H1 (cell line): ENCODE measurements around the gene CHCHD6. TPM values are rescaled to one million over a fixed set of nuclear protein-coding genes. Genes with fewer than 3 reads are reported as not detected.

Experiments used
- CTCF ChIA-PET: fragments of 300-600 bp; sonication (Branson Sonifier 250); formaldehyde crosslinking; loops from one replicate; lab custom pipeline; 2021; ENCODE audit not compliant: partially characterized antibody; lab: Charles Lee
- POLR2A ChIA-PET: fragments of 300-600 bp; sonication (Branson Sonifier 250); formaldehyde crosslinking; loops from one replicate; lab custom pipeline; 2021; ENCODE audit warnings: inconsistent platforms; ENCODE audit not compliant: partially characterized antibody; lab: Charles Lee
- DNase-seq, 2 experiments: peaks; one replicate each; pipeline versions ENCODE4 v3.0.0 to v3.0.0-alpha.2; 2010 to 2022; ENCODE audit warnings: low spot score in 2 of 2, low read depth in 1 of 2, mixed read lengths in 1 of 2
- FAIRE-seq: peaks from 2 replicates; lab custom pipeline; 2011; peaks lifted over from hg19 to GRCh38; lab: Jason Lieb, UNC
- H2AFZ ChIP-seq: 2 replicates; pipeline ENCODE4 v1.8.1; 2012; ENCODE audit warnings: low read length, inconsistent platforms
- H2AK5ac ChIP-seq: 2 replicates; pipeline ENCODE4 v1.6.1; 2013; ENCODE audit warnings: low read depth, low read length
- H2BK120ac ChIP-seq: replicated peaks from 2 replicates; pipeline ENCODE3; 2013; ENCODE audit warnings: low read depth, low read length, inconsistent platforms
- H2BK12ac ChIP-seq: 2 replicates; pipeline ENCODE4 v1.6.1; 2013; ENCODE audit warnings: low read depth, low read length
- H2BK15ac ChIP-seq: 2 replicates; pipeline ENCODE4 v1.6.1; 2013; ENCODE audit warnings: low read length
- H2BK20ac ChIP-seq: 2 replicates; pipeline ENCODE4 v1.6.1; 2013; ENCODE audit warnings: low read length
- H2BK5ac ChIP-seq: 2 replicates; pipeline ENCODE4 v1.6.1; 2013; ENCODE audit warnings: low read depth, low read length
- H3K14ac ChIP-seq: 2 replicates; pipeline ENCODE4 v1.6.1; 2013; ENCODE audit warnings: inconsistent platforms; ENCODE audit not compliant: insufficient read length
- H3K18ac ChIP-seq: 2 replicates; pipeline ENCODE4 v1.6.1; 2013; ENCODE audit warnings: low read length; ENCODE audit errors: extremely low read depth
- H3K23ac ChIP-seq: 2 replicates; pipeline ENCODE4 v1.6.1; 2013; ENCODE audit warnings: inconsistent platforms; ENCODE audit not compliant: insufficient read length
- H3K23me2 ChIP-seq: 2 replicates; pipeline ENCODE4 v1.6.1; 2013; ENCODE audit warnings: low read depth, low read length
- H3K27ac ChIP-seq: 2 replicates; pipeline ENCODE4 v1.6.1; 2011; ENCODE audit warnings: low read depth, low read length, inconsistent platforms
- H3K27me3 ChIP-seq, 4 experiments: replicated peaks in 1 of 4; 1 replicate in 1 of 4; 2 replicates in 3 of 4; pipeline versions ENCODE4 v1.6.1 to v1.8.1; 2011 to 2013; ENCODE audit warnings: low read length in 3 of 4, mild to moderate bottlenecking in 3 of 4, inconsistent platforms in 2 of 4, mixed read lengths in 2 of 4, moderate library complexity in 1 of 4; ENCODE audit not compliant: control insufficient read depth in 3 of 4, insufficient read depth in 3 of 4; ENCODE audit errors: extremely low read depth in 1 of 4
- H3K36me3 ChIP-seq, 4 experiments: 2 replicates each; pipeline versions ENCODE4 v1.6.1 to v1.8.1; 2011 to 2013; ENCODE audit warnings: mild to moderate bottlenecking in 4 of 4, low read length in 3 of 4, moderate library complexity in 2 of 4, control low read depth in 1 of 4, inconsistent platforms in 1 of 4; ENCODE audit not compliant: insufficient read depth in 4 of 4, control insufficient read depth in 2 of 4
- H3K4ac ChIP-seq: replicated peaks from 2 replicates; pipeline ENCODE3; 2013; ENCODE audit warnings: low read length, low read depth, mixed read lengths, inconsistent platforms; ENCODE audit not compliant: insufficient read length
- H3K4me1 ChIP-seq, 4 experiments: replicated peaks in 1 of 4; 1 replicate in 1 of 4; 2 replicates in 3 of 4; pipeline versions ENCODE4 v1.6.1 to v1.8.1; 2011 to 2013; ENCODE audit warnings: low read length in 3 of 4, inconsistent platforms in 2 of 4, mixed read lengths in 1 of 4; ENCODE audit not compliant: insufficient read depth in 4 of 4, control insufficient read depth in 3 of 4
- H3K4me2 ChIP-seq, 2 experiments: 2 replicates each; pipeline versions ENCODE4 v1.6.1 to v1.8.1; 2011 to 2013; ENCODE audit warnings: low read depth in 2 of 2, low read length in 2 of 2, control low read depth in 1 of 2, inconsistent platforms in 1 of 2, mild to moderate bottlenecking in 1 of 2; ENCODE audit not compliant: insufficient read depth in 1 of 2
- H3K4me3 ChIP-seq, 4 experiments: fragments of 200-600, 300-600 bp in 1 of 4; sonication (generic), shearing (Covaris generic), sonication (Bioruptor Twin) in 1 of 4; 2 replicates each; pipeline versions ENCODE4 v1.5.1 to v1.8.1; 2011 to 2016; ENCODE audit warnings: low read length in 4 of 4, low read depth in 3 of 4, control low read depth in 2 of 4, inconsistent platforms in 2 of 4, mild to moderate bottlenecking in 2 of 4, mixed read lengths in 1 of 4, moderate library complexity in 1 of 4; ENCODE audit not compliant: insufficient read depth in 2 of 4; ENCODE audit errors: extremely low read depth in 1 of 4
- H3K56ac ChIP-seq: replicated peaks from 2 replicates; pipeline ENCODE3; 2013; ENCODE audit warnings: low read depth, mild to moderate bottlenecking, mixed read lengths, low read length, inconsistent platforms; ENCODE audit not compliant: insufficient read length
- H3K79me1 ChIP-seq: 2 replicates; pipeline ENCODE4 v1.6.1; 2013; ENCODE audit warnings: low read depth, low read length, control low read depth
- H3K79me2 ChIP-seq, 2 experiments: 2 replicates each; pipeline versions ENCODE4 v1.6.1 to v1.8.1; 2012 to 2013; ENCODE audit warnings: low read length in 2 of 2, mild to moderate bottlenecking in 2 of 2, inconsistent platforms in 1 of 2; ENCODE audit not compliant: insufficient read depth in 2 of 2, control insufficient read depth in 1 of 2
- H3K9ac ChIP-seq, 4 experiments: replicated peaks in 1 of 4; 1 replicate in 1 of 4; 2 replicates in 3 of 4; pipeline versions ENCODE4 v1.6.1 to v1.8.1; 2011 to 2013; ENCODE audit warnings: low read depth in 3 of 4, low read length in 3 of 4, control low read depth in 2 of 4, mild to moderate bottlenecking in 2 of 4, moderate library complexity in 2 of 4, inconsistent platforms in 1 of 4; ENCODE audit errors: extremely low read depth in 1 of 4
- H3K9me3 ChIP-seq, 2 experiments: 2 replicates each; pipeline versions ENCODE4 v1.6.1 to v1.8.1; 2012 to 2013; ENCODE audit warnings: mild to moderate bottlenecking in 2 of 2, moderate library complexity in 2 of 2, control low read depth in 1 of 2, inconsistent platforms in 1 of 2, low read depth in 1 of 2, low read length in 1 of 2, mixed read lengths in 1 of 2; ENCODE audit not compliant: insufficient read depth in 2 of 2
- H4K20me1 ChIP-seq, 2 experiments: replicated peaks in 1 of 2; 2 replicates each; pipeline versions ENCODE3 to v1.8.1; 2011 to 2013; ENCODE audit warnings: inconsistent platforms in 2 of 2, low read length in 2 of 2, mild to moderate bottlenecking in 1 of 2; ENCODE audit not compliant: insufficient read depth in 2 of 2, control insufficient read depth in 1 of 2
- H4K5ac ChIP-seq: 2 replicates; pipeline ENCODE4 v1.6.1; 2013; ENCODE audit warnings: low read length, low read depth, mixed read lengths, inconsistent platforms; ENCODE audit not compliant: insufficient read length
- H4K8ac ChIP-seq: 2 replicates; pipeline ENCODE4 v1.8.0; 2013; ENCODE audit warnings: mild to moderate bottlenecking, moderate library complexity, low read length, inconsistent platforms; ENCODE audit not compliant: insufficient read depth; ENCODE audit errors: extremely low read depth
- H4K91ac ChIP-seq: replicated peaks from 2 replicates; pipeline ENCODE3; 2013; ENCODE audit warnings: low read length, mixed read lengths, inconsistent platforms; ENCODE audit not compliant: insufficient read length
- CHD2 ChIP-seq: IDR thresholded peaks from 2 replicates; pipeline ENCODE4 v1.6.1; 2012; ENCODE audit warnings: low read length, improper control_type of control experiment
- EGR1 ChIP-seq: IDR thresholded peaks from 2 replicates; pipeline ENCODE4 v1.6.1; 2011; ENCODE audit warnings: low read depth, low read length, borderline replicate concordance
- RXRA ChIP-seq: IDR thresholded peaks from 2 replicates; pipeline ENCODE4 v1.6.1; 2011; ENCODE audit warnings: low read depth, mild to moderate bottlenecking, low read length, moderate library complexity; ENCODE audit not compliant: insufficient read depth
- SIRT6 ChIP-seq: IDR thresholded peaks from one replicate; pipeline ENCODE4 v1.7.1; 2012; ENCODE audit warnings: low read length, inconsistent platforms
- TAF7 ChIP-seq: optimal IDR thresholded peaks from 2 replicates; pipeline ENCODE3; 2011; ENCODE audit warnings: low read depth, mild to moderate bottlenecking, inconsistent platforms, low read length, moderate library complexity, borderline replicate concordance
- WGBS, 2 experiments: shearing (Covaris generic) in 1 of 2; methylation state at CpG; one replicate each; pipeline versions ENCODE4 v1.1.6 to v1.1.7; 2013 to 2015; ENCODE audit warnings: low lambda C conversion rate in 2 of 2, mixed read lengths in 2 of 2, inconsistent platforms in 1 of 2, low coverage in 1 of 2, missing lambda C conversion rate in 1 of 2; ENCODE audit not compliant: insufficient replicate concordance in 2 of 2, insufficient coverage in 1 of 2, insufficient read length in 1 of 2; ENCODE audit errors: extremely low coverage in 1 of 2, missing lambda C conversion rate in 1 of 2; 5-methylcytosine and 5-hydroxymethylcytosine counted together
- polyA plus RNA-seq, 7 experiments: library from polyadenylated mRNA; depleted of rRNA in 3 of 7; stranded (reverse) in 5 of 7; unstranded in 2 of 7; fragments of >200 nt in 5 of 7; fragments of 200-250 nt in 2 of 7; gene quantifications; 1 replicate in 5 of 7; 2 replicates in 1 of 7; 4 replicates in 1 of 7; pipeline versions ENCODE4 v1.2.1 to v1.2.3, GENCODE V29; 2011 to 2013; ENCODE audit warnings: missing spikeins in 2 of 7, mixed read lengths in 2 of 7
- total RNA-seq: library from RNA; stranded (reverse); fragmentation: NEBNext Ultra II Directional; extraction: Animal tissue kit (Norgen Biotek cat#: 25700); gene quantifications from 2 replicates; pipeline ENCODE4 v1.2.1, GENCODE V29; 2021
- TF ChIP-seq, protein P1 (sequence below), 3 experiments: IDR thresholded peaks; 1 replicate in 2 of 3; 2 replicates in 1 of 3; pipeline versions ENCODE4 v1.5.1 to v1.6.1; 2011; ENCODE audit warnings: low read length in 3 of 3, mild to moderate bottlenecking in 3 of 3, inconsistent platforms in 2 of 3, low read depth in 1 of 3, moderate library complexity in 1 of 3; ENCODE audit not compliant: insufficient read depth in 1 of 3; ENCODE audit errors: control extremely low read depth in 1 of 3

CHCHD6 gene
- total and polyA plus RNA-seq, 2 of the 8 experiments (the other 6 are each of a cell fraction or from before 2014, with no cell fraction given): 32.4 to 37.6 TPM

GRCh38 chr3:126867190-126867862 lies 163.3 kb downstream of the CHCHD6 start:
- POLR2A ChIA-PET: interaction anchor here (2.4 kb wide), 1 partner anchor 16 kb away, joined by 6 read pairs; no protein-coding TSS in a partner anchor
- Histone ChIP-seq H3K9ac (no peak overlapping the region), H3K23ac (no peak overlapping the region), H2BK15ac (no peak overlapping the region), H4K91ac (no peak overlapping the region), H3K18ac (no peak overlapping the region), H2AFZ (no peak overlapping the region), H2BK12ac (peak overlapping the region; percentile 68; the same call in 1 of the 2 replicates), H3K79me2 (no peaks in the 10 kb centered on the region), H3K4ac (no peak overlapping the region), H3K36me3 (peaks cover 0 to 5% (median 0%) of the 10 kb centered on the region in 4 experiments; a peak in 2 of 8 replicates), H2BK120ac (no peak overlapping the region), H3K4me3 (no peak overlapping the region), H4K5ac (no peak overlapping the region), H3K9me3 (peaks cover 0 to 5% of the 10 kb centered on the region in 2 experiments; a peak in 2 of 4 replicates), H3K27ac (no peak overlapping the region), H3K14ac (no peak overlapping the region), H3K23me2 (peaks cover 17% of the 10 kb centered on the region; the same call in 1 of the 2 replicates), H2BK5ac (no peak overlapping the region), H3K4me1 (peaks cover 0 to 3% (median 0%) of the 10 kb centered on the region in 4 experiments; a peak in 1 of 7 replicates), H3K4me2 (no peak overlapping the region), H4K20me1 (peaks cover 0 to 2% of the 10 kb centered on the region in 2 experiments), H4K8ac (no peak overlapping the region)
- peak in 1 of 2 experiments; percentile 19 for DNase-seq
- TF ChIP-seq RXRA (no peak), CHD2 (no peak), SIRT6 (no peak), EGR1 (no peak), TAF7 (no peak)
- TF ChIP-seq, protein P1, sequence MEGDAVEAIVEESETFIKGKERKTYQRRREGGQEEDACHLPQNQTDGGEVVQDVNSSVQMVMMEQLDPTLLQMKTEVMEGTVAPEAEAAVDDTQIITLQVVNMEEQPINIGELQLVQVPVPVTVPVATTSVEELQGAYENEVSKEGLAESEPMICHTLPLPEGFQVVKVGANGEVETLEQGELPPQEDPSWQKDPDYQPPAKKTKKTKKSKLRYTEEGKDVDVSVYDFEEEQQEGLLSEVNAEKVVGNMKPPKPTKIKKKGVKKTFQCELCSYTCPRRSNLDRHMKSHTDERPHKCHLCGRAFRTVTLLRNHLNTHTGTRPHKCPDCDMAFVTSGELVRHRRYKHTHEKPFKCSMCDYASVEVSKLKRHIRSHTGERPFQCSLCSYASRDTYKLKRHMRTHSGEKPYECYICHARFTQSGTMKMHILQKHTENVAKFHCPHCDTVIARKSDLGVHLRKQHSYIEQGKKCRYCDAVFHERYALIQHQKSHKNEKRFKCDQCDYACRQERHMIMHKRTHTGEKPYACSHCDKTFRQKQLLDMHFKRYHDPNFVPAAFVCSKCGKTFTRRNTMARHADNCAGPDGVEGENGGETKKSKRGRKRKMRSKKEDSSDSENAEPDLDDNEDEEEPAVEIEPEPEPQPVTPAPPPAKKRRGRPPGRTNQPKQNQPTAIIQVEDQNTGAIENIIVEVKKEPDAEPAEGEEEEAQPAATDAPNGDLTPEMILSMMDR (IDR thresholded peaks at IDR 0.05; ENCODE audit: control extremely low read depth in 1 of 3, insufficient read depth in 1 of 3, low read depth in 1 of 3, low read length in 3 of 3): no peak
- TF ChIP-seq, all 59 proteins: peak for 0
- H2AK5ac ChIP-seq: no peak overlapping the region
- no peak for FAIRE-seq
- H3K27me3 ChIP-seq: no peaks in the 10 kb centered on the region
- no peak overlapping the region for H3K56ac ChIP-seq
- CTCF ChIA-PET: interaction anchor here (1.0 to 1.5 kb wide), 4 partner anchors 54 to 130 kb away, joined by 3 to 8 read pairs (median 3); no protein-coding TSS in a partner anchor
- H3K79me1 ChIP-seq: no peaks in the 10 kb centered on the region; the same call in 1 of the 2 replicates
- H2BK20ac ChIP-seq: no peak overlapping the region
- WGBS, 2 experiments: 79% methylated on average over 4 of the region's 4 CpGs; no CpG with 5 or more reads in 1 of the 2 experiments
